ENCODE data around the gene ZNRF2. TPM values are rescaled to one million over a fixed set of nuclear protein-coding genes. Genes with fewer than 3 reads are reported as not detected.
A peak's percentile ranks its signal among the peaks of the same experiment; 100 is the strongest.

Gene ZNRF2
- total and polyA plus RNA-seq, 2 experiments from 2014 or later = 18.6 to 46.7 TPM

GRCh38 chr7:30365621-30366020 is 81.2 kb downstream of the ZNRF2 start:
- Histone ChIP-seq H3K36me3 (peaks cover 5% of the 10 kb centered on the region), H3K4me3 (no peak overlapping the region), H3K27ac (no peak overlapping the region), H3K27me3 (no peaks in the 10 kb centered on the region), H3K4me1 (ENCODE audit: low read depth) (peaks cover 6% of the 10 kb centered on the region), H3K9me3 (ENCODE audit: low read depth) (no peaks in the 10 kb centered on the region)
- TF ChIP-seq, protein P1, sequence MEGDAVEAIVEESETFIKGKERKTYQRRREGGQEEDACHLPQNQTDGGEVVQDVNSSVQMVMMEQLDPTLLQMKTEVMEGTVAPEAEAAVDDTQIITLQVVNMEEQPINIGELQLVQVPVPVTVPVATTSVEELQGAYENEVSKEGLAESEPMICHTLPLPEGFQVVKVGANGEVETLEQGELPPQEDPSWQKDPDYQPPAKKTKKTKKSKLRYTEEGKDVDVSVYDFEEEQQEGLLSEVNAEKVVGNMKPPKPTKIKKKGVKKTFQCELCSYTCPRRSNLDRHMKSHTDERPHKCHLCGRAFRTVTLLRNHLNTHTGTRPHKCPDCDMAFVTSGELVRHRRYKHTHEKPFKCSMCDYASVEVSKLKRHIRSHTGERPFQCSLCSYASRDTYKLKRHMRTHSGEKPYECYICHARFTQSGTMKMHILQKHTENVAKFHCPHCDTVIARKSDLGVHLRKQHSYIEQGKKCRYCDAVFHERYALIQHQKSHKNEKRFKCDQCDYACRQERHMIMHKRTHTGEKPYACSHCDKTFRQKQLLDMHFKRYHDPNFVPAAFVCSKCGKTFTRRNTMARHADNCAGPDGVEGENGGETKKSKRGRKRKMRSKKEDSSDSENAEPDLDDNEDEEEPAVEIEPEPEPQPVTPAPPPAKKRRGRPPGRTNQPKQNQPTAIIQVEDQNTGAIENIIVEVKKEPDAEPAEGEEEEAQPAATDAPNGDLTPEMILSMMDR (IDR thresholded peaks at IDR 0.05; ENCODE audit: low read depth, low read length) = no peak
- DNase-seq (ENCODE audit: low read depth in 1 of 2, low spot score in 1 of 2) = no peak

- peaks cover 6% of the 10 kb centered on the region for H3K4me1 ChIP-seq (ENCODE audit: low read depth)
- no peak overlapping the region for H3K27ac ChIP-seq
- TF ChIP-seq, protein P1 (IDR thresholded peaks at IDR 0.05; ENCODE audit: low read depth, low read length) = no peak
- no peak overlapping the region for H3K4me3 ChIP-seq
- H3K9me3 ChIP-seq (ENCODE audit: low read depth) = no peaks in the 10 kb centered on the region
- H3K36me3 ChIP-seq = peaks cover 7% of the 10 kb centered on the region
- no peaks in the 10 kb centered on the region for H3K27me3 ChIP-seq
- DNase-seq (ENCODE audit: low read depth in 1 of 2, low spot score in 1 of 2) = peak in 1 of 2 donors; percentile 37
Measured at GRCh38 chr7:30366606-30367005, 82.2 kb downstream of the ZNRF2 start.

DNA sequence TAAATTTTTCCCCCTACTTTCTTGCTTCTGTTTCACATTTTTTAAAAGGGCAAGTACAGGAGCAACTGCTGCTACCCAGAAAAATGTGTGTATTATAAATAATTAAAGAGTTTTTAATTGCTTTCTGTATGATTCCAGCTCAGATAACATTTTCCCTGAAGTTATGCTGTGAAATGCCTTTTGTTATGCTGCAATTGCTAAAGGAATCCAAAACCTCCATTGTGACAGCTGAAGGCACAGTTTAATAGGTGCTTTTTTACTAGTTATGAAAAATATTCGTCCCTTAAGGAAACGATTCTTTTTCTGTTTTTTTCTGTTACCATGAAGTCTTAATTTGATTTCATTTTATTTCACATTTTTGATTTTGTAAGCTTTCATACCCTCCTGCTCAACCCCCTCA is 83.2 kb downstream of the ZNRF2 start:
- H3K9me3 ChIP-seq (ENCODE audit: low read depth) = no peaks in the 10 kb centered on the region
- DNase-seq (ENCODE audit: low read depth in 1 of 2, low spot score in 1 of 2) = no peak
- no peak overlapping the region for H3K27ac ChIP-seq
- H3K4me3 ChIP-seq = no peak overlapping the region
- H3K36me3 ChIP-seq = peaks cover 8% of the 10 kb centered on the region
- H3K4me1 ChIP-seq (ENCODE audit: low read depth) = peaks cover 6% of the 10 kb centered on the region
- TF ChIP-seq, protein P1 (IDR thresholded peaks at IDR 0.05; ENCODE audit: low read depth, low read length) = no peak
- H3K27me3 ChIP-seq = no peaks in the 10 kb centered on the region

DNA sequence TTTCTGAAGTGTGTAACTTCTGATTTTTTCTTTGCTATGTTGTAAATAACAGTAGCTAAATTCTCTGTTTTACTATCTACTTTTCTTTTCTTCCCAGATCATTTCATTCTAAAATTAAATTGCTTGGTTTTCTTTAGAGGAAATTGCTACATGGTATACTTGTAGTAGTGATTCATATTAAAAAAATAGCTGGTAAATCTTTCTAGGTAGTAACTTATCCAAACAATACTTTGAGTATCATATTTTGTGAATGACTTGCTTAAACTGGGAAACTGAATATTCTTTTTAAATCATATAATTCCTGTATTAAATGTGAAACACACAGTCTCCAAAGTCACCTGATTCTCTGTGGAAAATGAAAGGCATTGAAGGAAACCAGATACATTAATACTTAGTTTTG is 85.5 kb downstream of the ZNRF2 start:
- H3K27me3 ChIP-seq = no peaks in the 10 kb centered on the region
- TF ChIP-seq, protein P1 (IDR thresholded peaks at IDR 0.05; ENCODE audit: low read depth, low read length) = no peak
- peaks cover 8% of the 10 kb centered on the region for H3K36me3 ChIP-seq
- H3K4me3 ChIP-seq = no peak overlapping the region
- H3K9me3 ChIP-seq (ENCODE audit: low read depth) = no peaks in the 10 kb centered on the region
- no peak overlapping the region for H3K27ac ChIP-seq
- no peak for DNase-seq (ENCODE audit: low read depth in 1 of 2, low spot score in 1 of 2)
- peaks cover 6% of the 10 kb centered on the region for H3K4me1 ChIP-seq (ENCODE audit: low read depth)

GRCh38 chr7:30371321-30371720 is 86.9 kb downstream of the ZNRF2 start:
- no peaks in the 10 kb centered on the region for H3K27me3 ChIP-seq
- peaks cover 6% of the 10 kb centered on the region for H3K36me3 ChIP-seq
- TF ChIP-seq, protein P1 (IDR thresholded peaks at IDR 0.05; ENCODE audit: low read depth, low read length) = no peak
- no peak for DNase-seq (ENCODE audit: low read depth in 1 of 2, low spot score in 1 of 2)
- no peak overlapping the region for H3K4me3 ChIP-seq
- H3K9me3 ChIP-seq (ENCODE audit: low read depth) = no peaks in the 10 kb centered on the region
- H3K27ac ChIP-seq = no peak overlapping the region
- H3K4me1 ChIP-seq (ENCODE audit: low read depth) = peaks cover 6% of the 10 kb centered on the region

DNA sequence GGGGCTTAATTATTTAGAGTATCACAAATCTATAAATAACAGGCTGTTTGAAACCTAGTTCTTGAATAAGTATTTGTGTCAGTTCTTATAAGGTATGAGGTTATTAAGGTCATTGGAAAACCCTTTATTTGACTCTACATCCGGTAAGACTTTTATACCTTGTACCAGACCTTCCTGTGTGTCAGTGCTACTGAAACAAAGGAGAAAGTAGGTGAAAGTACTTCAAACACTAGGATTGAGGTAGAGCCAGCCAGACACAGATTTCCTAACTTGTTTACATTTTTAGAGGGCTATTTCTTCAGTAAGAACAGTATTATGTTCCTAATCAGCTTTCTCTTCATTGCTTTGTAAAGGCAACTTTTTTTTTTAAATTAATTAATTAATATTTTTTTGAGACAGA is 93.9 kb downstream of the ZNRF2 start:
- H3K4me3 ChIP-seq = no peak overlapping the region
- no peaks in the 10 kb centered on the region for H3K9me3 ChIP-seq (ENCODE audit: low read depth)
- H3K4me1 ChIP-seq (ENCODE audit: low read depth) = no peaks in the 10 kb centered on the region
- no peaks in the 10 kb centered on the region for H3K27me3 ChIP-seq
- H3K27ac ChIP-seq = no peak overlapping the region
- DNase-seq (ENCODE audit: low read depth in 1 of 2, low spot score in 1 of 2) = no peak
- H3K36me3 ChIP-seq = no peaks in the 10 kb centered on the region
- TF ChIP-seq, protein P1 (IDR thresholded peaks at IDR 0.05; ENCODE audit: low read depth, low read length) = no peak

All from cardiac muscle cell (in vitro differentiated cells and primary cell).